C4-2B (cell line): Measurements from ENCODE around the gene CDH23.

ENCODE experiments used
- H3K27ac ChIP-seq: fragments of 450-650 bp; 2 replicates; pipeline ENCODE4 v1.5.1; 2017
- CTCF ChIP-seq: fragments of 450-650 bp; conservative IDR thresholded peaks from 2 replicates; pipeline ENCODE4 v1.5.1; 2017; ENCODE audit warnings: mild to moderate bottlenecking
- ZFX ChIP-seq: fragments of 450-650 bp; IDR thresholded peaks from 2 replicates; pipeline ENCODE4 v1.6.1; 2017

The CDH23 gene

GRCh38 chr10:71399946-71400345 is 3.2 kb downstream of the CDH23 start:
- TF ChIP-seq ZFX (no peak), CTCF (no peak)
- H3K27ac ChIP-seq = no peak overlapping the region

- H3K27ac ChIP-seq = no peak overlapping the region
- TF ChIP-seq CTCF (no peak), ZFX (no peak)
Measured at GRCh38 chr10:71401056-71401455, 4.3 kb downstream of the CDH23 start.

GRCh38 chr10:71402005-71402404 is 5.3 kb downstream of the CDH23 start:
- TF ChIP-seq ZFX (no peak), CTCF (no peak)

GRCh38 chr10:71404503-71405295 is 8.0 kb downstream of the CDH23 start:
- H3K27ac ChIP-seq = no peak overlapping the region
- no peak for TF ChIP-seq ZFX
- no peak for TF ChIP-seq CTCF

More at GRCh38 chr10:71402005-71402404, 5.3 kb downstream of the CDH23 start:
- H3K27ac ChIP-seq = no peak overlapping the region

- no peak overlapping the region for H3K27ac ChIP-seq
- no peak for TF ChIP-seq ZFX
- TF ChIP-seq CTCF = no peak
Measured at GRCh38 chr10:71406878-71407277, 10.2 kb downstream of the CDH23 start.

- H3K27ac ChIP-seq = no peak overlapping the region
- TF ChIP-seq CTCF (no peak), ZFX (no peak)
Measured at GRCh38 chr10:71408436-71409225, 11.9 kb downstream of the CDH23 start.

- TF ChIP-seq CTCF (no peak), ZFX (no peak)
- H3K27ac ChIP-seq = no peak overlapping the region
Measured at GRCh38 chr10:71409516-71410104, 12.9 kb downstream of the CDH23 start.
